22Rv1 (cell line): ENCODE results near the gene REG4.

Experiments used
- ZFX ChIP-seq: fragments of 450-650 bp; IDR thresholded peaks from 2 replicates; pipeline ENCODE4 v1.6.1; 2017; ENCODE audit warnings: antibody characterized with exemption, borderline replicate concordance
- TF ChIP-seq, protein P1 (sequence below): fragments of 450-650 bp; IDR thresholded peaks from 2 replicates; pipeline ENCODE4 v1.5.1; 2017; ENCODE audit warnings: mild to moderate bottlenecking

DNA sequence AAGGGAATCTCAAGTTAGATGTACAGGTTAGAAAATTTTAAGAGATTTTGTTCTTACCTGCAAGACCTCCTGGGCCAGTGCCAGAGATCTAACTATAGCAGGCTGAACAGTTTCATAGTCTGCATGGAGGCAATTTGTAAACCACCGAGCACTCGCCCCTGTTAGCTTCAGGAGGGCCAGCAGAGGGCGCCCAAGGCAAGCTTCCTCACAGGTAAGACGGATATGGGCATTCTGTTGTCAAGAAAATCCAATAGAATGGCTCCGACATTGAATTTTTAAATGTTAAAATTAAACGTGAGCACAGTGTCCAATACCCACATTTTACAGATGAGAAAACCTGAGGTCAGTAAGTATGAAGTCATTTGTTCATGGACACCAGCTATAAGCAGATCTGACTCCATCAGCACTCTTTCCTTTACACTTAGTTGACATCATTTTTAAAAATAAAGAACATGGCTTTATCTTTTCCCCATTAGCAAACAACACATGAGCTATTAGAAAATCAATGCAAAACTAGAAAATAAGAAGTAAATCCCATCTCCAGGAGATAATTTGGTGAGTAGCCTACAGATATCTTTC, 2.2 kb downstream of the REG4 start:
- TF ChIP-seq, protein P1, sequence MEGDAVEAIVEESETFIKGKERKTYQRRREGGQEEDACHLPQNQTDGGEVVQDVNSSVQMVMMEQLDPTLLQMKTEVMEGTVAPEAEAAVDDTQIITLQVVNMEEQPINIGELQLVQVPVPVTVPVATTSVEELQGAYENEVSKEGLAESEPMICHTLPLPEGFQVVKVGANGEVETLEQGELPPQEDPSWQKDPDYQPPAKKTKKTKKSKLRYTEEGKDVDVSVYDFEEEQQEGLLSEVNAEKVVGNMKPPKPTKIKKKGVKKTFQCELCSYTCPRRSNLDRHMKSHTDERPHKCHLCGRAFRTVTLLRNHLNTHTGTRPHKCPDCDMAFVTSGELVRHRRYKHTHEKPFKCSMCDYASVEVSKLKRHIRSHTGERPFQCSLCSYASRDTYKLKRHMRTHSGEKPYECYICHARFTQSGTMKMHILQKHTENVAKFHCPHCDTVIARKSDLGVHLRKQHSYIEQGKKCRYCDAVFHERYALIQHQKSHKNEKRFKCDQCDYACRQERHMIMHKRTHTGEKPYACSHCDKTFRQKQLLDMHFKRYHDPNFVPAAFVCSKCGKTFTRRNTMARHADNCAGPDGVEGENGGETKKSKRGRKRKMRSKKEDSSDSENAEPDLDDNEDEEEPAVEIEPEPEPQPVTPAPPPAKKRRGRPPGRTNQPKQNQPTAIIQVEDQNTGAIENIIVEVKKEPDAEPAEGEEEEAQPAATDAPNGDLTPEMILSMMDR, result peak; percentile 98
- TF ChIP-seq ZFX, result no peak
